ENCODE results near the gene PRR14L. TPM values are rescaled to one million over a fixed set of nuclear protein-coding genes. Genes with fewer than 3 reads are reported as not detected.

The PRR14L gene
- total RNA-seq, 1 experiment from 2014 or later: 60.5 TPM

GRCh38 chr22:31752096-31752847 lies 2.3 kb upstream of the PRR14L start:
- DNase-seq: no peak
- H3K4me3 Mint-ChIP-seq (ENCODE audit: low read depth, unreplicated experiment): peak overlapping the region; percentile 84
- TF ChIP-seq CTCF (IDR thresholded peaks at IDR 0.05; ENCODE audit: unreplicated experiment): no peak
- H3K27me3 Mint-ChIP-seq (ENCODE audit: unreplicated experiment): no peaks in the 10 kb centered on the region
- peaks cover 50% of the 10 kb centered on the region for H3K36me3 Mint-ChIP-seq (ENCODE audit: insufficient read depth, unreplicated experiment)
- no peaks in the 10 kb centered on the region for H3K9me3 Mint-ChIP-seq (ENCODE audit: low read depth, unreplicated experiment)
- H3K27ac Mint-ChIP-seq (ENCODE audit: unreplicated experiment): peak overlapping the region; percentile 92
- intact Hi-C loops (cut with micrococcal nuclease; ENCODE audit: unreplicated experiment): loop anchor here (5.0 kb wide), 2 partner anchors 90 to 195 kb away; partner anchors contain the start of gene PISD
- CTCF ChIA-PET: interaction anchor here (1.1 to 1.7 kb wide), 3 partner anchors 195 to 243 kb away, joined by 3 to 5 read pairs (median 3); no protein-coding TSS in a partner anchor
- H3K4me1 Mint-ChIP-seq (ENCODE audit: low read depth, unreplicated experiment): peaks cover 43% of the 10 kb centered on the region
- no TSS peak for BruUV-seq (replicated peaks)

GRCh38 chr22:31750365-31751284 lies 693 bp upstream of the PRR14L start:
- no TSS peak for BruUV-seq (replicated peaks)
- peak overlapping the region; percentile 77 for H3K27ac Mint-ChIP-seq (ENCODE audit: unreplicated experiment)
- H3K4me1 Mint-ChIP-seq (ENCODE audit: low read depth, unreplicated experiment): peaks cover 41% of the 10 kb centered on the region
- CTCF ChIA-PET: no interaction called here
- peak overlapping the region; percentile 83 for H3K4me3 Mint-ChIP-seq (ENCODE audit: low read depth, unreplicated experiment)
- intact Hi-C loops (cut with micrococcal nuclease; ENCODE audit: unreplicated experiment): loop anchor here (5.0 kb wide), 2 partner anchors 88 to 197 kb away; partner anchors contain the start of gene PISD
- no peaks in the 10 kb centered on the region for H3K27me3 Mint-ChIP-seq (ENCODE audit: unreplicated experiment)
- H3K36me3 Mint-ChIP-seq (ENCODE audit: insufficient read depth, unreplicated experiment): peaks cover 55% of the 10 kb centered on the region
- no peak for DNase-seq
- no peaks in the 10 kb centered on the region for H3K9me3 Mint-ChIP-seq (ENCODE audit: low read depth, unreplicated experiment)
- no peak for TF ChIP-seq CTCF (IDR thresholded peaks at IDR 0.05; ENCODE audit: unreplicated experiment)

- no peak for TF ChIP-seq CTCF (IDR thresholded peaks at IDR 0.05; ENCODE audit: unreplicated experiment)
- intact Hi-C loops (cut with micrococcal nuclease; ENCODE audit: unreplicated experiment): no loop called here
- H3K4me1 Mint-ChIP-seq (ENCODE audit: low read depth, unreplicated experiment): peaks cover 25% of the 10 kb centered on the region
- no peaks in the 10 kb centered on the region for H3K9me3 Mint-ChIP-seq (ENCODE audit: low read depth, unreplicated experiment)
- peak overlapping the region; percentile 77 for H3K27ac Mint-ChIP-seq (ENCODE audit: unreplicated experiment)
- peaks cover 49% of the 10 kb centered on the region for H3K36me3 Mint-ChIP-seq (ENCODE audit: insufficient read depth, unreplicated experiment)
- H3K27me3 Mint-ChIP-seq (ENCODE audit: unreplicated experiment): no peaks in the 10 kb centered on the region
- BruUV-seq (replicated peaks): no TSS peak
- CTCF ChIA-PET: no interaction called here
- peak overlapping the region; percentile 83 for H3K4me3 Mint-ChIP-seq (ENCODE audit: low read depth, unreplicated experiment)
- DNase-seq: no peak
Observed at GRCh38 chr22:31748490-31748889, 1.4 kb downstream of the PRR14L start.

- Mint-ChIP-seq H3K36me3 (ENCODE audit: insufficient read depth, unreplicated experiment) (peaks cover 41% of the 10 kb centered on the region), H3K27ac (ENCODE audit: unreplicated experiment) (no peak overlapping the region), H3K9me3 (ENCODE audit: low read depth, unreplicated experiment) (no peaks in the 10 kb centered on the region), H3K4me3 (ENCODE audit: low read depth, unreplicated experiment) (peak overlapping the region; percentile 83), H3K27me3 (ENCODE audit: unreplicated experiment) (no peaks in the 10 kb centered on the region), H3K4me1 (ENCODE audit: low read depth, unreplicated experiment) (peaks cover 25% of the 10 kb centered on the region)
- BruUV-seq (replicated peaks): no TSS peak
- intact Hi-C loops (cut with micrococcal nuclease; ENCODE audit: unreplicated experiment): no loop called here
- CTCF ChIA-PET: no interaction called here
- no peak for DNase-seq
- no peak for TF ChIP-seq CTCF (IDR thresholded peaks at IDR 0.05; ENCODE audit: unreplicated experiment)
Observed at GRCh38 chr22:31747441-31747840, 2.5 kb downstream of the PRR14L start.
